HFF-Myc (cell line): ENCODE data around the gene MRM2.

Source experiments
- DNase-seq: peaks from one replicate; pipeline ENCODE4 v3.0.0-alpha.2; 2011; ENCODE audit warnings: low read depth; ENCODE audit errors: extremely low read depth
- H3K4me3 ChIP-seq: replicated peaks from 2 replicates; pipeline ENCODE4 v1.5.1; 2011; ENCODE audit warnings: low read depth, mild to moderate bottlenecking, control low read depth, low read length
- CTCF ChIP-seq: IDR thresholded peaks from 2 replicates; pipeline ENCODE4 v1.5.1; 2012; ENCODE audit warnings: mild to moderate bottlenecking, low read depth, low read length, control low read depth; ENCODE audit errors: missing control alignments

The MRM2 gene

GRCh38 chr7:2197436-2198155, 44.4 kb downstream of the MRM2 start:
- no peak for DNase-seq
- no peak overlapping the region for H3K4me3 ChIP-seq
- TF ChIP-seq CTCF = no peak

GRCh38 chr7:2196381-2197378, 45.3 kb downstream of the MRM2 start:
- TF ChIP-seq CTCF = no peak
- H3K4me3 ChIP-seq = no peak overlapping the region
- no peak for DNase-seq

GRCh38 chr7:2195400-2196246, 46.4 kb downstream of the MRM2 start:
- TF ChIP-seq CTCF = no peak
- no peak for DNase-seq
- no peak overlapping the region for H3K4me3 ChIP-seq

- TF ChIP-seq CTCF = no peak
- no peak for DNase-seq
- H3K4me3 ChIP-seq = no peak overlapping the region
Measured at GRCh38 chr7:2193575-2194305, 48.3 kb downstream of the MRM2 start.

- no peak overlapping the region for H3K4me3 ChIP-seq
- no peak for TF ChIP-seq CTCF
- no peak for DNase-seq
Measured at GRCh38 chr7:2192831-2193534, 49.0 kb downstream of the MRM2 start.
